ENCODE results near the gene NPRL2. TPM values are rescaled to one million over a fixed set of nuclear protein-coding genes. Genes with fewer than 3 reads are reported as not detected.

The NPRL2 gene
- total and polyA plus RNA-seq, 2 of the 13 experiments (the other 11 are each of a cell fraction or from before 2014, with no cell fraction given), result 30.6 to 51.4 TPM

- TF ChIP-seq HES4 (CRISPR knock-in tag; IDR thresholded peaks at IDR 0.05; ENCODE audit: borderline replicate concordance) (peak; percentile 85; the same call in 1 of the 2 replicates), SETDB1 (CRISPR knock-in tag; IDR thresholded peaks at IDR 0.05; ENCODE audit: borderline replicate concordance) (peak; percentile 25; the same call in 1 of the 2 replicates), HOXD1 (CRISPR knock-in tag; IDR thresholded peaks at IDR 0.05) (peak; percentile 83), NFRKB (IDR thresholded peaks at IDR 0.05) (no peak), ZBTB44 (CRISPR knock-in tag; IDR thresholded peaks at IDR 0.05) (no peak), PRDM10 (CRISPR knock-in tag; IDR thresholded peaks at IDR 0.05; ENCODE audit: low read depth) (no peak; the same call in 1 of the 2 replicates), DRAP1 (CRISPR knock-in tag; IDR thresholded peaks at IDR 0.05) (peak; percentile 82), ZNF232 (CRISPR knock-in tag; IDR thresholded peaks at IDR 0.05; ENCODE audit: borderline replicate concordance) (peak; percentile 97), ZNF33A (CRISPR knock-in tag; IDR thresholded peaks at IDR 0.05; ENCODE audit: borderline replicate concordance) (no peak), ZNF891 (CRISPR knock-in tag; IDR thresholded peaks at IDR 0.05) (peak; percentile 92; the same call in 1 of the 2 replicates), RAD21 (CRISPR knock-in tag; IDR thresholded peaks at IDR 0.05) (peak; percentile 52), DR1 (CRISPR knock-in tag; IDR thresholded peaks at IDR 0.05) (peak; percentile 77), FOXP4 (CRISPR knock-in tag; IDR thresholded peaks at IDR 0.05) (0 out of 2 replicates have a peak, but pooled peaks have one; percentile 20), FLYWCH1 (CRISPR knock-in tag; IDR thresholded peaks at IDR 0.05) (peak; percentile 90; the same call in 1 of the 2 replicates), KDM4B (CRISPR knock-in tag; IDR thresholded peaks at IDR 0.05) (0 out of 2 replicates have a peak, but pooled peaks have one; percentile 32), UBTF (CRISPR knock-in tag; IDR thresholded peaks at IDR 0.05) (peak; percentile 85), ZNF777 (CRISPR knock-in tag; IDR thresholded peaks at IDR 0.05) (peak; percentile 94)
These were observed at the start of gene NPRL2, which contains the start of gene CYB561D2 (continued) for GRCh38 chr3:50350527-50351322.

Data from HepG2 (cell line).